Suprapubic skin (tissue), 4 donors: ENCODE results near the gene CYB5D1.
A peak's percentile ranks its signal among the peaks of the same experiment; 100 is the strongest.

ENCODE experiments used
- CTCF ChIP-seq, 2 donors: fragments of 200-600 bp in 1 of 2; fragments of 450-650 bp in 1 of 2; sonication (generic) in 1 of 2; IDR thresholded peaks; one replicate each; pipeline ENCODE4 v1.5.1; 2016 to 2019; ENCODE audit warnings: antibody characterized with exemption in 2 of 2, mild to moderate bottlenecking in 1 of 2, moderate library complexity in 1 of 2
- POLR2A ChIP-seq, 2 donors: fragments of 450-650 bp; IDR thresholded peaks; one replicate each; pipeline ENCODE4 v1.6.1; 2017; ENCODE audit warnings: antibody characterized with exemption in 2 of 2, mild to moderate bottlenecking in 2 of 2, moderate library complexity in 2 of 2
- POLR2AphosphoS5 ChIP-seq, 3 donors: sonication (generic); formaldehyde crosslinking; IDR thresholded peaks; one replicate each; pipeline ENCODE4 v1.6.1; 2017; ENCODE audit warnings: antibody characterized with exemption in 3 of 3

DNA sequence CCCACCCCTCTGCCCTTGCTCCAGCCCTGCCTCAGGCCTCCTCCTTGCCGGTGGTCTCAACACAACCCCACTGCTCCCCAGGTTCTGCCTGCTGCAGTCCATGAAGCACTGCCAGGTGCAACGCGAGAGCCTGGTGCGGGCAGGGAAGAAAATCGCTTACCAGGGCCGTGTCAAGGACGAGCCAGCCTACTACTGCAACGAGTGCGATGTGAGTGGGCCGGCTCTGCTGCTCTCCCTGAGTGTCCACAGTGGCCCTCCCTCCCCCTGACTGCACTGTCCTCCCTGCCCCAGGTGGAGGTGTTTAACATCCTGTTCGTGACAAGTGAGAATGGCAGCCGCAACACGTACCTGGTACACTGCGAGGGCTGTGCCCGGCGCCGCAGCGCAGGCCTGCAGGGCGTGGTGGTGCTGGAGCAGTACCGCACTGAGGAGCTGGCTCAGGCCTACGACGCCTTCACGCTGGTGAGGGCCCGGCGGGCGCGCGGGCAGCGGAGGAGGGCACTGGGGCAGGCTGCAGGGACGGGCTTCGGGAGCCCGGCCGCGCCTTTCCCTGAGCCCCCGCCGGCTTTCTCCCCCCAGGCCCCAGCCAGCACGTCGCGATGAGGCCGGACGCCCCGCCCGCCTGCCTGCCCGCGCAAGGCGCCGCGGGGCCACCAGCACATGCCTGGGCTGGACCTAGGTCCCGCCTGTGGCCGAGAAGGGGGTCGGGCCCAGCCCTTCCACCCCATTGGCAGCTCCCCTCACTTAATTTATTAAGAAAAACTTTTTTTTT, 4.7 kb upstream of the CYB5D1 start:
- TF ChIP-seq POLR2A (IDR thresholded peaks at IDR 0.05) (no peak), CTCF (IDR thresholded peaks at IDR 0.05) (no peak), POLR2AphosphoS5 (IDR thresholded peaks at IDR 0.05) (peak in 1 of 3 donors; percentile 36)
